Fibroblast of lung (primary cell): ENCODE measurements around the gene PRSS12. TPM values are rescaled to one million over a fixed set of nuclear protein-coding genes. Genes with fewer than 3 reads are reported as not detected.
A peak's percentile ranks its signal among the peaks of the same experiment; 100 is the strongest.

Experiments used
- DNase-seq, 2 donors: peaks; one replicate each; pipeline versions ENCODE4 v3.0.0 to v3.0.0-alpha.2; 2010; ENCODE audit warnings: low read depth in 2 of 2
- H2AFZ ChIP-seq: 2 replicates; pipeline ENCODE4 v1.5.1; 2012; ENCODE audit warnings: low read length, control low read depth, inconsistent platforms
- H3K27ac ChIP-seq: 2 replicates; pipeline ENCODE4 v1.5.1; 2011; ENCODE audit warnings: low read length, control low read depth; ENCODE audit not compliant: insufficient read depth
- H3K27me3 ChIP-seq: 2 replicates; pipeline ENCODE4 v1.5.1; 2011; ENCODE audit warnings: mild to moderate bottlenecking, low read length; ENCODE audit not compliant: control insufficient read depth, insufficient read depth
- H3K36me3 ChIP-seq: 2 replicates; pipeline ENCODE4 v1.5.1; 2011; ENCODE audit warnings: low read length; ENCODE audit not compliant: control insufficient read depth, insufficient read depth
- H3K4me1 ChIP-seq: 2 replicates; pipeline ENCODE4 v1.5.1; 2011; ENCODE audit warnings: low read length; ENCODE audit not compliant: control insufficient read depth, insufficient read depth; ENCODE audit errors: extremely low read depth
- H3K4me2 ChIP-seq: 2 replicates; pipeline ENCODE4 v1.5.1; 2011; ENCODE audit warnings: low read length, control low read depth; ENCODE audit not compliant: insufficient read depth; ENCODE audit errors: extremely low read depth
- H3K4me3 ChIP-seq, 4 experiments: fragments of 200-600 bp in 1 of 4; sonication (generic) in 1 of 4; replicated peaks in 1 of 4; 2 replicates each; pipeline ENCODE4 v1.5.1; 2011 to 2016; ENCODE audit warnings: low read length in 4 of 4, low read depth in 3 of 4, mild to moderate bottlenecking in 3 of 4, control low read depth in 2 of 4, inconsistent platforms in 1 of 4, mixed read lengths in 1 of 4; ENCODE audit not compliant: insufficient read depth in 1 of 4; ENCODE audit errors: control extremely low read depth in 1 of 4
- H3K79me2 ChIP-seq: 2 replicates; pipeline ENCODE4 v1.5.1; 2012; ENCODE audit warnings: mild to moderate bottlenecking, low read length, inconsistent platforms; ENCODE audit not compliant: control insufficient read depth, insufficient read depth
- H3K9ac ChIP-seq: 2 replicates; pipeline ENCODE4 v1.5.1; 2011; ENCODE audit warnings: mild to moderate bottlenecking, low read length, control low read depth; ENCODE audit not compliant: insufficient read depth
- H3K9me3 ChIP-seq: 2 replicates; pipeline ENCODE4 v1.5.1; 2012; ENCODE audit warnings: low read depth, low read length; ENCODE audit not compliant: control insufficient read depth, insufficient read depth
- H4K20me1 ChIP-seq: 2 replicates; pipeline ENCODE4 v1.5.1; 2011; ENCODE audit warnings: low read length; ENCODE audit not compliant: control insufficient read depth, insufficient read depth; ENCODE audit errors: extremely low read depth
- EZH2 ChIP-seq: IDR thresholded peaks from 2 replicates; pipeline ENCODE4 v1.5.1; 2012; ENCODE audit warnings: low read length, control low read depth, mild to moderate bottlenecking; ENCODE audit errors: missing control alignments
- polyA plus RNA-seq, 2 donors: library from polyadenylated mRNA; depleted of rRNA in 1 of 2; stranded (reverse) in 1 of 2; unstranded in 1 of 2; fragments of >200 nt; gene quantifications; 2 replicates each; pipeline ENCODE4 v1.2.1, GENCODE V29; 2011 to 2012; ENCODE audit warnings: missing spikeins in 1 of 2
- total RNA-seq: library from RNA; depleted of rRNA; stranded (reverse); fragments of >200 nt; gene quantifications from 2 replicates; pipeline ENCODE4 v1.2.1, GENCODE V29; 2014
- TF ChIP-seq, protein P1 (sequence below), 2 donors: IDR thresholded peaks in 1 of 2; conservative IDR thresholded peaks in 1 of 2; 1 replicate in 1 of 2; 2 replicates in 1 of 2; pipeline ENCODE4 v1.5.1; 2011 to 2012; ENCODE audit warnings: low read length in 2 of 2, control low read depth in 1 of 2, inconsistent platforms in 1 of 2, low read depth in 1 of 2, mild to moderate bottlenecking in 1 of 2

Gene PRSS12
- total and polyA plus RNA-seq, 2 donors (not counting 1 experiment from before 2014, with no cell fraction given), result 59.9 to 104 TPM

DNA sequence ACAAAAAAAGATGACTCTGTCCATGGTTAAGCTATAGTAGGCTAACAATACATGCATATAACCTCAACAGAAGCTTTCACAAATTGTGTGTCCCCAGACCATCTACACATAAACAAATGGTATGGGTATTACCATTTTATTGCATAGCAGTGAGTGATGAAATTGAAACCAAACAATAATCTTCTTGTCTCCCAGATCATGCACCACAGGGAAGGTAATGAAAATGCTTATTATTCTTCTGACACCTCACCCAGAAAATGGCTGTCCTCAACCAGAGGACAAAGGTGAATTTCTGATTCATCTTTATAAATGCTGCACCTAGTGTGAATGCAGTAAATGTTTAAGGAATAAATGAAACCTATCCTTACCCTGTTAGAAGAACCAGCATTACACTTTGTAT lies 8.0 kb downstream of the PRSS12 start:
- H3K4me1 ChIP-seq, result peaks cover 7% of the 10 kb centered on the region
- DNase-seq, result no peak
- TF ChIP-seq, protein P1, sequence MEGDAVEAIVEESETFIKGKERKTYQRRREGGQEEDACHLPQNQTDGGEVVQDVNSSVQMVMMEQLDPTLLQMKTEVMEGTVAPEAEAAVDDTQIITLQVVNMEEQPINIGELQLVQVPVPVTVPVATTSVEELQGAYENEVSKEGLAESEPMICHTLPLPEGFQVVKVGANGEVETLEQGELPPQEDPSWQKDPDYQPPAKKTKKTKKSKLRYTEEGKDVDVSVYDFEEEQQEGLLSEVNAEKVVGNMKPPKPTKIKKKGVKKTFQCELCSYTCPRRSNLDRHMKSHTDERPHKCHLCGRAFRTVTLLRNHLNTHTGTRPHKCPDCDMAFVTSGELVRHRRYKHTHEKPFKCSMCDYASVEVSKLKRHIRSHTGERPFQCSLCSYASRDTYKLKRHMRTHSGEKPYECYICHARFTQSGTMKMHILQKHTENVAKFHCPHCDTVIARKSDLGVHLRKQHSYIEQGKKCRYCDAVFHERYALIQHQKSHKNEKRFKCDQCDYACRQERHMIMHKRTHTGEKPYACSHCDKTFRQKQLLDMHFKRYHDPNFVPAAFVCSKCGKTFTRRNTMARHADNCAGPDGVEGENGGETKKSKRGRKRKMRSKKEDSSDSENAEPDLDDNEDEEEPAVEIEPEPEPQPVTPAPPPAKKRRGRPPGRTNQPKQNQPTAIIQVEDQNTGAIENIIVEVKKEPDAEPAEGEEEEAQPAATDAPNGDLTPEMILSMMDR (conservative IDR thresholded peaks at IDR 0.05 in 1 of 2, IDR thresholded peaks at IDR 0.05 in 1 of 2; ENCODE audit: low read depth in 1 of 2, low read length in 2 of 2), result no peak
- TF ChIP-seq EZH2, result no peak
- H4K20me1 ChIP-seq, result no peaks in the 10 kb centered on the region
- no peaks in the 10 kb centered on the region for H3K9me3 ChIP-seq
- no peaks in the 10 kb centered on the region for H3K27me3 ChIP-seq
- H3K36me3 ChIP-seq, result no peaks in the 10 kb centered on the region
- H3K4me3 ChIP-seq, result no peak overlapping the region
- H3K4me2 ChIP-seq, result peak overlapping the region; percentile 56
- H3K79me2 ChIP-seq, result peaks cover 78% of the 10 kb centered on the region
- no peak overlapping the region for H3K27ac ChIP-seq
- no peak overlapping the region for H2AFZ ChIP-seq
- H3K9ac ChIP-seq, result no peak overlapping the region

DNA sequence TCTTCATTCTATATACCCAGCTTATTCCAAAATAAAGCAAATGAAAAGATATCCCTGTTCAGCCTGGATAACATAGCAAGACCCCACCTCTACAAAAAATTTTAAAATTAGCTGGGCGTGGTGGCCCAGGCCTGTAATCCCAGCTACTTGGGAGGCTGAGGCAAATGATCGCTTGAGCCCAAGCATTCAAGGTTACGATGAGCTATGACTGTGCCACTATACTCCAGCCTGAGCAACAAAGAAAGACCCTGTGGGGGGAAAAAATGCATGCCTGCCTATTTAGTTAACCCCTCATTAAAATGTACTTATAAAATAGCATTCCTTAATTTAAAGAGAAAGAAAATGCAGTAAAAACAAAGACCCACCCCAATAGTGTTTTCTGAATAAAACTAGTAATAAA lies 9.3 kb downstream of the PRSS12 start:
- Histone ChIP-seq H3K79me2 (peaks cover 67% of the 10 kb centered on the region), H3K4me3 (no peak overlapping the region), H2AFZ (no peak overlapping the region), H3K27ac (no peak overlapping the region), H4K20me1 (no peaks in the 10 kb centered on the region), H3K36me3 (no peaks in the 10 kb centered on the region), H3K27me3 (no peaks in the 10 kb centered on the region), H3K4me2 (no peak overlapping the region), H3K4me1 (peaks cover 12% of the 10 kb centered on the region), H3K9me3 (no peaks in the 10 kb centered on the region), H3K9ac (no peak overlapping the region)
- DNase-seq, result no peak
- TF ChIP-seq, protein P1 (conservative IDR thresholded peaks at IDR 0.05 in 1 of 2, IDR thresholded peaks at IDR 0.05 in 1 of 2; ENCODE audit: low read depth in 1 of 2, low read length in 2 of 2), result no peak
- TF ChIP-seq EZH2, result no peak

DNA sequence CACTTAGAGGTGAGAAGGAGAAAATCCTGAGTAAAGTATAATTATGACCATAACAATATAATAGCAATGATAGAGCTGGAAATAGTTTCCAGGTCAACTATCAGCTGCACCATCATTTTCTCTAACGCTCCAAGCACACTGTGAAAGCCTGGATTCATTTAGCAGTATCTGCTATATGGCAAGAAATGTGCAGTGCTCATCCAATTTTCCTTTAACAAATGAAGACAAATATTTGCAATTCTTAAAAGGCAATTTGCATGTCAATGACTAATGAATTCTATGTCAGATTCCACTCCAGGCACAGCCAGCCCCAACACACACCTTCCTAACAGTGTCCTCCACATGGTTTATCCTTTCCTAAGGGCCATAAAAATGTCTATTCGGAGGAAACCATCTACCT lies 12.7 kb downstream of the PRSS12 start:
- Histone ChIP-seq H3K4me2 (peak overlapping the region; percentile 37), H2AFZ (no peak overlapping the region), H3K79me2 (peaks cover 48% of the 10 kb centered on the region), H3K4me1 (peaks cover 23% of the 10 kb centered on the region), H4K20me1 (no peaks in the 10 kb centered on the region), H3K9me3 (no peaks in the 10 kb centered on the region), H3K4me3 (no peak overlapping the region), H3K27ac (peak overlapping the region; percentile 57), H3K36me3 (no peaks in the 10 kb centered on the region), H3K9ac (no peak overlapping the region), H3K27me3 (no peaks in the 10 kb centered on the region)
- DNase-seq, result no peak
- TF ChIP-seq, protein P1 (conservative IDR thresholded peaks at IDR 0.05 in 1 of 2, IDR thresholded peaks at IDR 0.05 in 1 of 2; ENCODE audit: low read depth in 1 of 2, low read length in 2 of 2), result no peak
- no peak for TF ChIP-seq EZH2
